Gastroesophageal sphincter (tissue), 3 donors: ENCODE results near the gene KIF26B.

Experiments
- EP300 ChIP-seq: sonication (generic); formaldehyde crosslinking; IDR thresholded peaks from one replicate; pipeline ENCODE4 v1.6.1; 2017; ENCODE audit warnings: antibody characterized with exemption, mild to moderate bottlenecking
- POLR2A ChIP-seq, 2 donors: fragments of 450-650 bp; IDR thresholded peaks; one replicate each; pipeline ENCODE4 v1.6.1; 2017; ENCODE audit warnings: antibody characterized with exemption in 2 of 2, mild to moderate bottlenecking in 2 of 2, moderate library complexity in 1 of 2
- POLR2AphosphoS5 ChIP-seq: sonication (generic); formaldehyde crosslinking; IDR thresholded peaks from one replicate; pipeline ENCODE4 v1.6.1; 2017; ENCODE audit warnings: antibody characterized with exemption
- TF ChIP-seq, protein P1 (sequence below), 4 experiments: fragments of 200-600 bp in 2 of 4; fragments of 450-650 bp in 2 of 4; sonication (generic) in 1 of 4; IDR thresholded peaks; one replicate each; pipeline ENCODE4 v1.5.1; 2017 to 2019; ENCODE audit warnings: antibody characterized with exemption in 4 of 4, mild to moderate bottlenecking in 2 of 4, moderate library complexity in 2 of 4

- TF ChIP-seq POLR2AphosphoS5, result no peak
- no peak for TF ChIP-seq POLR2A (IDR thresholded peaks at IDR 0.05)
- TF ChIP-seq, protein P1, sequence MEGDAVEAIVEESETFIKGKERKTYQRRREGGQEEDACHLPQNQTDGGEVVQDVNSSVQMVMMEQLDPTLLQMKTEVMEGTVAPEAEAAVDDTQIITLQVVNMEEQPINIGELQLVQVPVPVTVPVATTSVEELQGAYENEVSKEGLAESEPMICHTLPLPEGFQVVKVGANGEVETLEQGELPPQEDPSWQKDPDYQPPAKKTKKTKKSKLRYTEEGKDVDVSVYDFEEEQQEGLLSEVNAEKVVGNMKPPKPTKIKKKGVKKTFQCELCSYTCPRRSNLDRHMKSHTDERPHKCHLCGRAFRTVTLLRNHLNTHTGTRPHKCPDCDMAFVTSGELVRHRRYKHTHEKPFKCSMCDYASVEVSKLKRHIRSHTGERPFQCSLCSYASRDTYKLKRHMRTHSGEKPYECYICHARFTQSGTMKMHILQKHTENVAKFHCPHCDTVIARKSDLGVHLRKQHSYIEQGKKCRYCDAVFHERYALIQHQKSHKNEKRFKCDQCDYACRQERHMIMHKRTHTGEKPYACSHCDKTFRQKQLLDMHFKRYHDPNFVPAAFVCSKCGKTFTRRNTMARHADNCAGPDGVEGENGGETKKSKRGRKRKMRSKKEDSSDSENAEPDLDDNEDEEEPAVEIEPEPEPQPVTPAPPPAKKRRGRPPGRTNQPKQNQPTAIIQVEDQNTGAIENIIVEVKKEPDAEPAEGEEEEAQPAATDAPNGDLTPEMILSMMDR (IDR thresholded peaks at IDR 0.05), result no peak
- no peak for TF ChIP-seq EP300
Observed at GRCh38 chr1:245592189-245592460, 437.3 kb downstream of the KIF26B start.
